ENCODE results near the gene HEXIM2. TPM values are rescaled to one million over a fixed set of nuclear protein-coding genes. Genes with fewer than 3 reads are reported as not detected.
A peak's percentile ranks its signal among the peaks of the same experiment; 100 is the strongest.

Gene HEXIM2
- total and polyA plus RNA-seq, 2 of the 13 experiments (the other 11 are each of a cell fraction or from before 2014, with no cell fraction given) = 27.1 to 32.4 TPM

- TF ChIP-seq PRDM15 (CRISPR knock-in tag; IDR thresholded peaks at IDR 0.05) (no peak), IRX3 (CRISPR knock-in tag; IDR thresholded peaks at IDR 0.05; ENCODE audit: borderline replicate concordance, low read depth) (no peak), ZNF850 (CRISPR knock-in tag; conservative IDR thresholded peaks at IDR 0.05) (0 out of 2 replicates have a peak, but pooled peaks have one; percentile 54), JARID2 (CRISPR knock-in tag; IDR thresholded peaks at IDR 0.05; ENCODE audit: insufficient replicate concordance) (no peak), YEATS2 (CRISPR knock-in tag; IDR thresholded peaks at IDR 0.05; ENCODE audit: borderline replicate concordance) (no peak), ZNF646 (CRISPR knock-in tag; IDR thresholded peaks at IDR 0.05) (no peak), THAP7 (CRISPR knock-in tag; IDR thresholded peaks at IDR 0.05) (no peak; the same call in 1 of the 2 replicates), MYNN (CRISPR knock-in tag; IDR thresholded peaks at IDR 0.05; ENCODE audit: low read depth) (no peak), KLF13 (CRISPR knock-in tag; IDR thresholded peaks at IDR 0.05) (0 out of 2 replicates have a peak, but pooled peaks have one; percentile 11), ZNF451 (CRISPR knock-in tag; IDR thresholded peaks at IDR 0.05) (no peak), ZNF24 (IDR thresholded peaks at IDR 0.05) (no peak), SMAD1 (CRISPR knock-in tag; IDR thresholded peaks at IDR 0.05; ENCODE audit: borderline replicate concordance, low read depth) (no peak), XRCC5 (optimal IDR thresholded peaks at IDR 0.05; ENCODE audit: low read length) (peak; percentile 75), SOX13 (IDR thresholded peaks at IDR 0.05) (no peak), SOX13 (CRISPR knock-in tag; conservative IDR thresholded peaks at IDR 0.05 in 1 of 2, IDR thresholded peaks at IDR 0.05 in 1 of 2) (no peak), KDM1A (CRISPR knock-in tag; IDR thresholded peaks at IDR 0.05) (peak; percentile 32; the same call in 1 of the 2 replicates), TGIF2 (CRISPR knock-in tag; IDR thresholded peaks at IDR 0.05) (no peak), TAF15 (IDR thresholded peaks at IDR 0.05; ENCODE audit: low read depth, low read length, poor library complexity, severe bottlenecking) (peak; percentile 74)
Observed at GRCh38 chr17:45131616-45132319, 29.9 kb upstream of the HEXIM2 start (continued).
